WERI-Rb-1 (cell line): ENCODE data around the gene MYO16.

ENCODE experiments used
- DNase-seq: peaks from one replicate; pipeline ENCODE4 v3.0.0-alpha.2; 2020
- H3K27ac ChIP-seq: fragments of 250-450 bp; sonication (Bioruptor Pico); 2 replicates; pipeline ENCODE4 v1.5.1; 2020; ENCODE audit warnings: mild to moderate bottlenecking, moderate library complexity
- H3K27me3 ChIP-seq: fragments of 250-450 bp; sonication (Bioruptor Pico); 2 replicates; pipeline ENCODE4 v1.5.1; 2021; ENCODE audit warnings: mild to moderate bottlenecking, low read depth, moderate library complexity; ENCODE audit not compliant: insufficient read depth, severe bottlenecking
- H3K36me3 ChIP-seq: fragments of 250-450 bp; sonication (Bioruptor Pico); 2 replicates; pipeline ENCODE4 v1.5.1; 2020; ENCODE audit warnings: mild to moderate bottlenecking, moderate library complexity
- H3K4me3 ChIP-seq: 2 replicates; pipeline ENCODE4 v1.5.1; 2011; ENCODE audit warnings: low read depth, mild to moderate bottlenecking, control low read depth, low read length
- H3K9me3 ChIP-seq: fragments of 250-450 bp; sonication (Bioruptor Pico); 2 replicates; pipeline ENCODE4 v1.5.1; 2021; ENCODE audit warnings: mild to moderate bottlenecking, moderate library complexity; ENCODE audit not compliant: severe bottlenecking
- CTCF ChIP-seq: IDR thresholded peaks from 2 replicates; pipeline ENCODE4 v1.5.1; 2011; ENCODE audit warnings: low read depth, mild to moderate bottlenecking, control low read depth, inconsistent platforms, low read length

Gene MYO16

GRCh38 chr13:109243311-109243951 is 614.0 kb downstream of the MYO16 start:
- no peaks in the 10 kb centered on the region for H3K36me3 ChIP-seq
- TF ChIP-seq CTCF, result no peak
- no peak overlapping the region for H3K4me3 ChIP-seq
- H3K27ac ChIP-seq, result no peak overlapping the region
- DNase-seq, result no peak
- H3K9me3 ChIP-seq, result peaks cover 3% of the 10 kb centered on the region
- H3K27me3 ChIP-seq, result no peaks in the 10 kb centered on the region

DNA sequence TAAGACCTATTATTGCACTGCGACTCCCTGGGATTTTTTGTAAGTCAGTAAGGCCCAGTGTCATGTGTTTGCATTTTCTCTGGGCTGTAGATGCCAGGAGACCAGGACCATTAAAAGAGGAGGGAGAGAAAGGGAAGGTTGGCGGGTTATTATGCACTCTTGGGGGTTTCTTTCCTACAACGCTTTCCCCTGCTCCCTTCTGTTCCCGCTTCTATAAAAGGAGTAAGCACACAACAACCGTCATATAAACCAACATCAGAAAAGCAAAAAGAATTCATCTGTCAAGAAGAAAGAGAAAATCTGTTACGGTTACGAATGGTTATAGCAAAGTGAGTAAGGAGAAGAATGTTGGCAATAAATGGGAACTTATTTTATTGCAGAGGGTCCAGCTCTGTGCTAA is 615.2 kb downstream of the MYO16 start:
- no peak for DNase-seq
- TF ChIP-seq CTCF, result no peak
- Histone ChIP-seq H3K4me3 (no peak overlapping the region), H3K36me3 (no peaks in the 10 kb centered on the region), H3K9me3 (peaks cover 3% of the 10 kb centered on the region), H3K27ac (no peak overlapping the region), H3K27me3 (no peaks in the 10 kb centered on the region)

DNA sequence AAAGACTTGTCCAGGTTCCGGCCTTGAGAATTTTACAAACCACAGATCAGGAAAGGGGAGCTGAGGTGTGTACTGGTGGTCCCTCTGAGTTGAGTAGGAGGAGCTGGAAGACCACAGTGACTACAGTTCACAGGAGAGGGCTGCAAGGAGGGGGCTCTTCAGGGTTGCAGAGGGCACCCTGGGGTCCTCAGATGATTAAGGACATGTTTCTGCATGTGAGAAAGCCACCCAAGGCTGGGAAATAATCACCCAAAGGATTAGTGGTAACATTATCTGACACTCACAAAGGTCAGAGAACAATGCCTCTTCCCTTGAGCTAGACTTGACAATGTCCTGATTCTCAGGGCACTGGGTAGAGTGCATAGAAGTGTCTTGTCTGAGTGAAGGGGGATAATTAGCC is 616.6 kb downstream of the MYO16 start:
- no peak for TF ChIP-seq CTCF

GRCh38 chr13:109249780-109250528 is 620.5 kb downstream of the MYO16 start:
- no peak overlapping the region for H3K27ac ChIP-seq
- no peaks in the 10 kb centered on the region for H3K36me3 ChIP-seq
- H3K4me3 ChIP-seq, result no peak overlapping the region
- peaks cover 3% of the 10 kb centered on the region for H3K9me3 ChIP-seq
- H3K27me3 ChIP-seq, result no peaks in the 10 kb centered on the region
- no peak for DNase-seq
- no peak for TF ChIP-seq CTCF

More for the DNA sequence above, 616.6 kb downstream of the MYO16 start:
- H3K27me3 ChIP-seq, result no peaks in the 10 kb centered on the region
- no peak overlapping the region for H3K4me3 ChIP-seq
- H3K36me3 ChIP-seq, result no peaks in the 10 kb centered on the region
- H3K9me3 ChIP-seq, result peaks cover 3% of the 10 kb centered on the region
- H3K27ac ChIP-seq, result no peak overlapping the region
- peak; percentile 29 for DNase-seq

GRCh38 chr13:109251956-109252355 is 622.5 kb downstream of the MYO16 start:
- H3K9me3 ChIP-seq, result peaks cover 3% of the 10 kb centered on the region
- H3K36me3 ChIP-seq, result no peaks in the 10 kb centered on the region
- TF ChIP-seq CTCF, result no peak
- H3K27me3 ChIP-seq, result no peaks in the 10 kb centered on the region
- H3K27ac ChIP-seq, result no peak overlapping the region
- no peak for DNase-seq
- no peak overlapping the region for H3K4me3 ChIP-seq

DNA sequence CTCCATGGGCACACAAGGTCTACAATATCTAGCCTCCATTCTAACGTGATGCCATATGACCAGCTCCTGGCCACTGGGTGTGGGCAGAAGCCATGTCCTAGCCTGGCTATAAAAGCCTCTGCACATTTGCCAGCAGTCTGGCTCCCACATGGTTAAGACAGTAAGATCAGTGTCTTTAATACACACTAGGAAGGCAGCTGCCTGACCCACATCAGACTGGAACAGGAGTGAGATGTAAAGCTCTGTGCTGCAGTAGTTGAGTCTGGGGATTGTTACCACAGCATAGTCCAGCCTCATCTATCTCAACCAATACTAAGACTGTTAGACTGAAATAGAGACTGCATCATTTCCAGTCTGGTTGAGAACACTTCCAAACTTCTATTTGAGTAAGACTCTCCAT is 623.9 kb downstream of the MYO16 start:
- H3K9me3 ChIP-seq, result no peaks in the 10 kb centered on the region
- no peaks in the 10 kb centered on the region for H3K27me3 ChIP-seq
- H3K27ac ChIP-seq, result no peak overlapping the region

More for the DNA sequence above, 623.9 kb downstream of the MYO16 start:
- TF ChIP-seq CTCF, result no peak
- H3K4me3 ChIP-seq, result no peak overlapping the region
- no peaks in the 10 kb centered on the region for H3K36me3 ChIP-seq
- DNase-seq, result no peak
